SU-DHL-6 (cell line): ENCODE results near the gene TNS1.

Source experiments
- H2AFZ ChIP-seq: fragments of 200-600 bp; sonication (generic); 2 replicates; pipeline ENCODE4 v1.6.1; 2014; ENCODE audit warnings: low read depth, mild to moderate bottlenecking, moderate library complexity, mixed read lengths, antibody characterized with exemption, low read length; ENCODE audit not compliant: severe bottlenecking
- H3F3A ChIP-seq: fragments of 200-600 bp; shearing (Covaris generic); 2 replicates; pipeline ENCODE4 v1.6.0; 2016; ENCODE audit warnings: antibody characterized with exemption, mild to moderate bottlenecking; ENCODE audit not compliant: insufficient read depth
- H3K27ac ChIP-seq: fragments of 200-600 bp; sonication (generic); 2 replicates; pipeline ENCODE4 v1.5.1; 2016; ENCODE audit warnings: low read depth, mild to moderate bottlenecking, low read length, moderate library complexity, mixed read lengths
- H3K27me3 ChIP-seq: fragments of 200-600 bp; sonication (generic), shearing (Covaris generic); 2 replicates; pipeline ENCODE4 v1.6.0; 2014; ENCODE audit warnings: mild to moderate bottlenecking, low read length
- H3K36me3 ChIP-seq: fragments of 200-600 bp; sonication (generic); 2 replicates; pipeline ENCODE4 v1.6.1; 2014; ENCODE audit warnings: mild to moderate bottlenecking, low read length, mixed read lengths
- H3K4me2 ChIP-seq: fragments of 300-600, 200-600 bp; shearing (Covaris generic), sonication (generic); 2 replicates; pipeline ENCODE4 v1.6.0; 2014; ENCODE audit warnings: low read length, low read depth, mild to moderate bottlenecking; ENCODE audit not compliant: poor library complexity, severe bottlenecking
- H3K4me3 ChIP-seq: fragments of 200-600 bp; sonication (generic); 2 replicates; pipeline ENCODE4 v1.5.1; 2014; ENCODE audit warnings: antibody characterized with exemption, low read length, mild to moderate bottlenecking, mixed read lengths; ENCODE audit not compliant: insufficient read depth, poor library complexity, severe bottlenecking
- H3K79me2 ChIP-seq: fragments of 200-600 bp; sonication (generic); 2 replicates; pipeline ENCODE4 v1.6.1; 2014; ENCODE audit warnings: mild to moderate bottlenecking, low read length, moderate library complexity; ENCODE audit not compliant: insufficient read depth
- H3K9ac ChIP-seq: fragments of 200-600 bp; sonication (generic); 2 replicates; pipeline ENCODE4 v1.7.0; 2014; ENCODE audit warnings: mild to moderate bottlenecking, low read length
- H3K9me2 ChIP-seq: fragments of 200-600 bp; sonication (generic); replicated peaks from 2 replicates; pipeline ENCODE4 v1.6.1; 2014; ENCODE audit warnings: low read length; ENCODE audit not compliant: insufficient read depth
- H3K9me3 ChIP-seq: fragments of 200-600 bp; sonication (generic); 2 replicates; pipeline ENCODE4 v1.6.1; 2014; ENCODE audit warnings: low read length, mixed read lengths; ENCODE audit not compliant: insufficient read depth
- H4K20me1 ChIP-seq: fragments of 200-600 bp; sonication (generic); 2 replicates; pipeline ENCODE4 v1.6.1; 2014; ENCODE audit warnings: low read depth, mild to moderate bottlenecking, antibody characterized with exemption, low read length, moderate library complexity, mixed read lengths
- CTCF ChIP-seq: fragments of 200-600 bp; sonication (generic); IDR thresholded peaks from one replicate; pipeline ENCODE4 v1.5.1; 2017; ENCODE audit warnings: antibody characterized with exemption, mild to moderate bottlenecking, low read length, moderate library complexity; ENCODE audit not compliant: insufficient read depth, poor library complexity, severe bottlenecking
- EZH2phosphoT487 ChIP-seq: fragments of 200-600 bp; sonication (generic), shearing (Covaris generic); conservative IDR thresholded peaks from 2 replicates; pipeline ENCODE4 v1.6.1; 2018; ENCODE audit warnings: mild to moderate bottlenecking, antibody characterized with exemption, low read length, moderate library complexity, mixed read lengths

TNS1 gene

DNA sequence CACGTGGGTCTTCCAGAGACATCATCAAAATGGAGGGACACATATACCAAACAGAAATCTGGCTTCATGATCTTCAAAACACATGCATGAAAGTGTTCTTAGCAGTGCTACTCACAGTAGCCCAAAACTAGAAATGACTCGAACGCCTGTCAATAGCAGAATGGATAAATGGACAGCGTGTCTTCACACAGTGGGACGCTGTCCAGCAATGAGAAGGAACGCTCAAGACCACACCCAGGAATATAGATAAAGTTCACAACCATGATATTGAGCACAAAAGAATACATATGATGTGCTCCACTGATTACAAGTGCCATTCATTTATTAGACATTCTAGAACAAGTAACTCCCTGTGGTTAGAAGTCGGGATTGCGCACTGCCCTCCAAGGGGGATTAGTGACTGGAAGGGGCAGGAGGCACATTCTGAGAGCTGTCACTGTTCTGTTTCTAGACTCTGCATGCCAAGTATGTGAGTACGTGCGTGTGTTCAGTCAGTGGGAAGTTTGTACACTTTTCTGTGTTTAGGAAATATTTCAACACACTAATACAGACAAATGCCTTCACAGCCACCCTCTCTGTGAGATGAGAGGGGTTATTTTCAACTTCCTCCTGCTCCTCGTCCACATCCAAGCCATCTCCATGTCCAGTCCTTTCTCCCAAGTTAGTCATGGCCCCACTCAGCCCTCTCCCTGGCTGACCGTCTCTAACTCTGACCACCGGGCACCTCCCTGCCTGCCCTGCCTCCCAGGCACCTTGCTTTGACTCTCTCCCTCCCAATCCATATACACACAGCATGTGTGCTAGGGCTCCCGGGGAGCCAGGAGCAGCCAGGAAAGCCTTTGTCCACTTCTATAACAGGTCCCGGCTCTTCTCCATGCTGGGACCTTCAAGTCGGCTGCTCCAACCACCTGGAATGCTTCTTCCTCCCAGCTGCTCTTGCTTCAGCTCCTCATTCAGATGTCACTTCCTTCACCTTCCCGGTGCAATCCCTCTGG lies 26.9 kb upstream of the TNS1 start:
- no peak overlapping the region for H3K27ac ChIP-seq
- H3K79me2 ChIP-seq = no peaks in the 10 kb centered on the region
- no peaks in the 10 kb centered on the region for H3K9me3 ChIP-seq
- H3K27me3 ChIP-seq = no peaks in the 10 kb centered on the region
- no peak overlapping the region for H3K4me3 ChIP-seq
- H4K20me1 ChIP-seq = no peaks in the 10 kb centered on the region
- no peaks in the 10 kb centered on the region for H3F3A ChIP-seq
- no peak overlapping the region for H3K9ac ChIP-seq
- H2AFZ ChIP-seq = no peak overlapping the region
- no peaks in the 10 kb centered on the region for H3K9me2 ChIP-seq
- H3K4me2 ChIP-seq = no peak overlapping the region
- no peak for TF ChIP-seq EZH2phosphoT487
- TF ChIP-seq CTCF = no peak
- no peaks in the 10 kb centered on the region for H3K36me3 ChIP-seq

GRCh38 chr2:218028562-218029348 lies 26.0 kb upstream of the TNS1 start:
- no peak overlapping the region for H2AFZ ChIP-seq
- no peaks in the 10 kb centered on the region for H3F3A ChIP-seq
- H3K27me3 ChIP-seq = no peaks in the 10 kb centered on the region
- no peak overlapping the region for H3K4me2 ChIP-seq
- H3K9me2 ChIP-seq = no peaks in the 10 kb centered on the region
- H3K4me3 ChIP-seq = no peak overlapping the region
- H3K27ac ChIP-seq = no peak overlapping the region
- no peak for TF ChIP-seq EZH2phosphoT487
- TF ChIP-seq CTCF = no peak
- no peaks in the 10 kb centered on the region for H4K20me1 ChIP-seq
- no peaks in the 10 kb centered on the region for H3K36me3 ChIP-seq
- no peaks in the 10 kb centered on the region for H3K9me3 ChIP-seq
- no peaks in the 10 kb centered on the region for H3K79me2 ChIP-seq
- H3K9ac ChIP-seq = no peak overlapping the region

DNA sequence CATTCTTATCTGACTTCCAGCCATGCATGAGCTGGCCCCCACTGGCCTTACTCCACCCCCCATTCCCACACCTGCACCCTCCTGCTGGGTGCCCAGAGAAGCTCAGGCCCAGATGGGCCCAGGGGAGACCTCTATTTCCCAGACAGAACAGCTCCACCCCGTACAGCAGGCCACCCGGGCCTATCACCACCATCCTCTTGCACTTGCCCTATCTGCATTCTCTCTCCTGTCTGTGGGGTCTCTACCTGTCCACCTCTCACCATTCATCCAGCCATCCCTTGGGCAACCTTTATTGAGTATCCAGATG lies 25.3 kb upstream of the TNS1 start:
- Histone ChIP-seq H3K9ac (no peak overlapping the region), H3K9me3 (no peaks in the 10 kb centered on the region), H3K27ac (no peak overlapping the region)

More for the DNA sequence above, 25.3 kb upstream of the TNS1 start:
- Histone ChIP-seq H3K9me2 (no peaks in the 10 kb centered on the region), H3K4me2 (no peak overlapping the region), H3K79me2 (no peaks in the 10 kb centered on the region), H4K20me1 (no peaks in the 10 kb centered on the region), H3F3A (no peaks in the 10 kb centered on the region), H2AFZ (no peak overlapping the region), H3K36me3 (no peaks in the 10 kb centered on the region), H3K27me3 (no peaks in the 10 kb centered on the region), H3K4me3 (no peak overlapping the region)
- no peak for TF ChIP-seq CTCF
- no peak for TF ChIP-seq EZH2phosphoT487
